HCT116 (cell line): ENCODE measurements around the gene CD22.

ENCODE experiments used
- ATF3 ChIP-seq: IDR thresholded peaks from 2 replicates; pipeline ENCODE4 v1.6.1; 2012
- CTCF ChIP-seq, 3 experiments: fragments of 200-600 bp in 1 of 3; sonication (generic) in 1 of 3; IDR thresholded peaks in 2 of 3; conservative IDR thresholded peaks in 1 of 3; 2 replicates each; pipeline ENCODE4 v1.5.1; 2012 to 2017; ENCODE audit warnings: low read depth in 2 of 3, low read length in 2 of 3, antibody characterized with exemption in 1 of 3, borderline replicate concordance in 1 of 3, control low read depth in 1 of 3, mild to moderate bottlenecking in 1 of 3, mixed read lengths in 1 of 3, mixed run types in 1 of 3, moderate library complexity in 1 of 3; ENCODE audit not compliant: insufficient read depth in 1 of 3
- EZH2 ChIP-seq: fragments of 200-600 bp; sonication (generic); IDR thresholded peaks from 2 replicates; pipeline ENCODE4 v1.6.1; 2017; ENCODE audit warnings: antibody characterized with exemption, mixed run types
- FOSL1 ChIP-seq: IDR thresholded peaks from 2 replicates; pipeline ENCODE4 v1.6.1; 2012; ENCODE audit warnings: low read depth
- POLR2A ChIP-seq: IDR thresholded peaks from 2 replicates; pipeline ENCODE4 v1.7.0; 2011; ENCODE audit warnings: borderline replicate concordance; ENCODE audit not compliant: insufficient read depth, insufficient read length; ENCODE audit errors: extremely low read depth
- POLR2AphosphoS5 ChIP-seq: IDR thresholded peaks from 2 replicates; pipeline ENCODE4 v1.6.1; 2011; ENCODE audit warnings: mild to moderate bottlenecking, low read depth, low read length, moderate library complexity
- REST ChIP-seq: IDR thresholded peaks from 2 replicates; pipeline ENCODE4 v1.6.1; 2012; ENCODE audit warnings: low read depth
- YY1 ChIP-seq: IDR thresholded peaks from 2 replicates; pipeline ENCODE4 v1.6.1; 2011; ENCODE audit warnings: low read length, low read depth, moderate library complexity, mild to moderate bottlenecking; ENCODE audit not compliant: insufficient replicate concordance; ENCODE audit errors: extremely low read depth
- ZFX ChIP-seq: fragments of 450-650 bp; IDR thresholded peaks from 2 replicates; pipeline ENCODE4 v1.6.1; 2017

GRCh38 chr19:35347171-35347929 is 18.4 kb downstream of the CD22 start, which contains the start of gene FFAR1:
- TF ChIP-seq EZH2 (no peak), CTCF (IDR thresholded peaks at IDR 0.05 in 2 of 3, conservative IDR thresholded peaks at IDR 0.05 in 1 of 3; ENCODE audit: borderline replicate concordance in 1 of 3, insufficient read depth in 1 of 3, low read depth in 2 of 3, low read length in 2 of 3) (no peak), POLR2A (no peak), POLR2AphosphoS5 (no peak), REST (no peak), ZFX (no peak), YY1 (no peak), ATF3 (no peak), FOSL1 (no peak)
